IMR-90 (cell line): ENCODE data around the gene KCNH5. TPM values are rescaled to one million over a fixed set of nuclear protein-coding genes. Genes with fewer than 3 reads are reported as not detected.

ENCODE experiments used
- ATAC-seq: fragments of 200-7000 bp; cut with Tn5 transposase; 2 replicates; pipeline ENCODE4 v1.9.1; 2020; ENCODE audit warnings: low read depth, mild to moderate bottlenecking, moderate library complexity
- BruUV-seq: library from RNA; stranded (reverse); fragments of 400-500 nt; replicated peaks from 2 replicates; lab custom pipeline; 2021; lab: Mats Ljungman, UMichigan
- CTCF ChIA-PET: fragments of 300-600 bp; formaldehyde crosslinking; extraction: SDS; loops from one replicate; lab custom pipeline; 2021; ENCODE audit warnings: antibody characterized with exemption; lab: Yijun Ruan, JAX
- POLR2A ChIA-PET: fragments of 300-600 bp; sonication (Branson Sonifier 250); formaldehyde crosslinking; loops from one replicate; lab custom pipeline; 2022; ENCODE audit warnings: antibody characterized with exemption; ENCODE audit not compliant: unreplicated experiment; lab: Charles Lee
- DNase-seq: peaks from one replicate; pipeline ENCODE4 v3.0.0; 2013
- H2AFZ ChIP-seq: replicated peaks from 2 replicates; pipeline ENCODE3; 2013; ENCODE audit warnings: low read length, mild to moderate bottlenecking; ENCODE audit not compliant: poor library complexity
- H2AK5ac ChIP-seq: 2 replicates; pipeline ENCODE4 v1.6.1; 2013; ENCODE audit warnings: low read depth, low read length, inconsistent platforms
- H2AK9ac ChIP-seq: replicated peaks from 2 replicates; pipeline ENCODE3; 2013; ENCODE audit warnings: mild to moderate bottlenecking, low read depth, low read length, moderate library complexity; ENCODE audit not compliant: poor library complexity
- H2BK120ac ChIP-seq: 2 replicates; pipeline ENCODE4 v1.6.1; 2013; ENCODE audit warnings: low read depth, low read length, inconsistent platforms
- H2BK15ac ChIP-seq: 3 replicates; pipeline ENCODE4 v1.6.1; 2013; ENCODE audit warnings: low read depth, low read length, inconsistent platforms
- H2BK20ac ChIP-seq: 2 replicates; pipeline ENCODE4 v1.6.1; 2013; ENCODE audit warnings: low read depth, mild to moderate bottlenecking, inconsistent platforms, low read length, moderate library complexity
- H2BK5ac ChIP-seq: 2 replicates; pipeline ENCODE4 v1.6.1; 2013; ENCODE audit warnings: mild to moderate bottlenecking, low read depth, low read length, inconsistent platforms; ENCODE audit not compliant: poor library complexity, severe bottlenecking
- H3K14ac ChIP-seq: replicated peaks from 2 replicates; pipeline ENCODE4 v1.6.1; 2013; ENCODE audit warnings: low read depth, low read length, inconsistent platforms
- H3K18ac ChIP-seq: 2 replicates; pipeline ENCODE4 v1.6.1; 2013; ENCODE audit warnings: low read depth, low read length, control low read depth
- H3K23ac ChIP-seq: 2 replicates; pipeline ENCODE4 v1.6.1; 2013; ENCODE audit warnings: low read depth, low read length, inconsistent platforms
- H3K27ac ChIP-seq: 2 replicates; pipeline ENCODE4 v1.5.1; 2013; ENCODE audit warnings: mild to moderate bottlenecking, control low read depth, low read length; ENCODE audit not compliant: insufficient read depth
- H3K27me3 ChIP-seq: 2 replicates; pipeline ENCODE4 v1.6.1; 2013; ENCODE audit warnings: low read length; ENCODE audit not compliant: control insufficient read depth, insufficient read depth
- H3K36me3 ChIP-seq: 2 replicates; pipeline ENCODE4 v1.6.1; 2013; ENCODE audit warnings: low read length, mixed read lengths; ENCODE audit not compliant: control insufficient read depth, insufficient read depth
- H3K4ac ChIP-seq: 2 replicates; pipeline ENCODE4 v1.6.1; 2013; ENCODE audit warnings: low read depth, low read length, inconsistent platforms
- H3K4me1 ChIP-seq: 2 replicates; pipeline ENCODE4 v1.6.1; 2013; ENCODE audit warnings: low read length, mixed read lengths; ENCODE audit not compliant: control insufficient read depth, insufficient read depth
- H3K4me2 ChIP-seq: 2 replicates; pipeline ENCODE4 v1.6.1; 2013; ENCODE audit warnings: low read depth, mild to moderate bottlenecking, control low read depth, low read length, moderate library complexity
- H3K4me3 ChIP-seq: 2 replicates; pipeline ENCODE4 v1.5.1; 2013; ENCODE audit warnings: low read depth, mild to moderate bottlenecking, control low read depth, low read length, moderate library complexity; ENCODE audit not compliant: insufficient read depth
- H3K56ac ChIP-seq: 2 replicates; pipeline ENCODE4 v1.6.1; 2013; ENCODE audit warnings: low read length, inconsistent platforms; ENCODE audit not compliant: insufficient read depth; ENCODE audit errors: extremely low read depth
- H3K79me1 ChIP-seq, 2 experiments: 2 replicates each; pipeline ENCODE4 v1.6.1; 2013; ENCODE audit warnings: low read length in 2 of 2, inconsistent platforms in 1 of 2, low read depth in 1 of 2
- H3K9ac ChIP-seq: 2 replicates; pipeline ENCODE4 v1.6.1; 2013; ENCODE audit warnings: low read depth, low read length, control low read depth
- H3K9me1 ChIP-seq: 2 replicates; pipeline ENCODE4 v1.6.1; 2013; ENCODE audit warnings: low read length, inconsistent platforms; ENCODE audit not compliant: insufficient read depth
- H3K9me3 ChIP-seq: 2 replicates; pipeline ENCODE4 v1.6.1; 2013; ENCODE audit warnings: low read length; ENCODE audit not compliant: control insufficient read depth, insufficient read depth
- H4K20me1 ChIP-seq: 2 replicates; pipeline ENCODE4 v1.6.1; 2013; ENCODE audit warnings: low read length, inconsistent platforms; ENCODE audit not compliant: insufficient read depth
- H4K5ac ChIP-seq: 2 replicates; pipeline ENCODE4 v1.6.1; 2013; ENCODE audit warnings: mild to moderate bottlenecking, low read depth, low read length, control low read depth
- H4K8ac ChIP-seq, 2 experiments: 2 replicates each; pipeline ENCODE4 v1.6.1; 2013; ENCODE audit warnings: low read depth in 2 of 2, low read length in 2 of 2, control low read depth in 1 of 2, inconsistent platforms in 1 of 2
- H4K91ac ChIP-seq: 2 replicates; pipeline ENCODE4 v1.6.1; 2013; ENCODE audit warnings: low read depth, low read length, inconsistent platforms; ENCODE audit not compliant: insufficient read depth
- NFE2L2 ChIP-seq: fragments of 150-350 bp; IDR thresholded peaks from 2 replicates; pipeline ENCODE4 v1.6.1; 2016; ENCODE audit warnings: low read depth, mild to moderate bottlenecking, low read length
- SMC3 ChIP-seq: fragments of 150-350 bp; IDR thresholded peaks from 2 replicates; pipeline ENCODE4 v1.6.1; 2016; ENCODE audit warnings: low read depth, mild to moderate bottlenecking, antibody characterized with exemption, low read length, moderate library complexity
- WGBS, 2 experiments: methylation state at CpG; one replicate each; pipeline versions ENCODE4 v1.1.5 to v1.1.7; 2013; ENCODE audit warnings: missing lambda C conversion rate in 2 of 2; ENCODE audit not compliant: insufficient read length in 1 of 2; ENCODE audit errors: extremely low coverage in 2 of 2; 5-methylcytosine and 5-hydroxymethylcytosine counted together
- dilution Hi-C: fragments of 300-500 bp; cut with HindIII; formaldehyde crosslinking; loops from one replicate; pipeline ENCODE4 v1.14.3; 2018; ENCODE audit warnings: low sequenced_read_pairs; ENCODE audit not compliant: unreplicated experiment
- in situ Hi-C: fragments of 300-500 bp; cut with MboI; formaldehyde crosslinking; loops from 3 replicates; pipeline ENCODE4 v1.14.3; 2019; ENCODE audit warnings: low sequenced_read_pairs, inconsistent platforms, mixed read lengths
- intact Hi-C: fragments of 100-400 bp; cut with micrococcal nuclease; formaldehyde crosslinking; loops from 2 replicates; pipeline ENCODE4 v1.10.0; 2022
- polyA plus RNA-seq, 3 experiments: library from polyadenylated mRNA; depleted of rRNA; stranded (reverse); fragments of >200 nt; gene quantifications; 2 replicates each; pipeline ENCODE4 v1.2.3, GENCODE V29; 2012; ENCODE audit warnings: low replicate concordance in 1 of 3
- total RNA-seq: library from RNA; depleted of rRNA; stranded (reverse); fragments of >200 nt; gene quantifications from 2 replicates; pipeline ENCODE4 v1.2.3, GENCODE V29; 2012; rRNA removed

Gene KCNH5
- total and polyA plus RNA-seq, 2 of the 4 experiments (the other 2 are of a cell fraction), result under 0.01 to 0.03 TPM

- Histone ChIP-seq H2BK5ac (peak overlapping the region; percentile 85), H3K23ac (peak overlapping the region; percentile 3; the same call in 1 of the 2 replicates), H4K20me1 (no peaks in the 10 kb centered on the region), H2AFZ (no peak overlapping the region), H3K14ac (no peak overlapping the region; the same call in 1 of the 2 replicates), H3K18ac (peak overlapping the region; percentile 7; the same call in 1 of the 2 replicates), H4K5ac (peak overlapping the region; percentile 5; the same call in 1 of the 2 replicates), H3K4ac (peak overlapping the region; percentile 37; the same call in 1 of the 2 replicates), H3K56ac (no peak overlapping the region; the same call in 1 of the 2 replicates), H2AK9ac (no peak overlapping the region), H3K4me1 (peaks cover 2% of the 10 kb centered on the region; the same call in 1 of the 2 replicates), H3K4me2 (peak overlapping the region; percentile 53; the same call in 1 of the 2 replicates), H3K79me1 (no peaks in the 10 kb centered on the region), H3K27me3 (no peaks in the 10 kb centered on the region), H3K27ac (no peak overlapping the region), H3K36me3 (no peaks in the 10 kb centered on the region), H3K9me1 (no peaks in the 10 kb centered on the region), H2BK15ac (0 out of 3 replicates have a peak overlapping the region, but pooled peaks have one; percentile 10), H2BK20ac (peak overlapping the region; percentile 14; the same call in 1 of the 2 replicates), H2BK120ac (peak overlapping the region; percentile 37; the same call in 1 of the 2 replicates), H3K9ac (peak overlapping the region; percentile 14; the same call in 1 of the 2 replicates), H4K91ac (no peak overlapping the region; the same call in 1 of the 2 replicates), H2AK5ac (no peak overlapping the region), H3K4me3 (no peak overlapping the region), H4K8ac (peak overlapping the region in 1 of 2 experiments; percentile 2; a peak in 3 of 4 replicates), H3K9me3 (no peaks in the 10 kb centered on the region)
- in situ Hi-C loops, result no loop called here
- peak; percentile 53; the same call in 1 of the 2 replicates for TF ChIP-seq NFE2L2
- TF ChIP-seq SMC3, result no peak
- peak; percentile 64 for DNase-seq
- ChIA-PET CTCF (no interaction called here), POLR2A (no interaction called here)
- dilution Hi-C loops, result no loop called here
- intact Hi-C loops, result loop anchor here (10.0 kb wide), 1 partner anchor 470 kb away; no protein-coding TSS in a partner anchor
- no TSS peak for BruUV-seq
- no CpG with 5 or more reads among the region's 5 CpGs for WGBS, 2 experiments
- ATAC-seq, result peak; percentile 59
Observed at GRCh38 chr14:62654641-62655040, 390.6 kb downstream of the KCNH5 start.

Other genes starting within 250 kb of the KCNH5 start
- 7.8 and 9.5 TPM in 2 replicates for gene RHOJ, start 159.0 kb upstream of the KCNH5 start, total RNA-seq
- gene RHOJ, start 159.0 kb upstream of the KCNH5 start, polyA plus RNA-seq (2012; rRNA removed), result 33.9 and 45.1 TPM in 2 replicates